ENCODE measurements around the gene CADM1. TPM values are rescaled to one million over a fixed set of nuclear protein-coding genes. Genes with fewer than 3 reads are reported as not detected.

Gene CADM1
- total and polyA plus RNA-seq, 9 of the 15 experiments (the other 6 are each of a cell fraction or from before 2014, with no cell fraction given) = 0.42 TPM; not detected in 8

DNA sequence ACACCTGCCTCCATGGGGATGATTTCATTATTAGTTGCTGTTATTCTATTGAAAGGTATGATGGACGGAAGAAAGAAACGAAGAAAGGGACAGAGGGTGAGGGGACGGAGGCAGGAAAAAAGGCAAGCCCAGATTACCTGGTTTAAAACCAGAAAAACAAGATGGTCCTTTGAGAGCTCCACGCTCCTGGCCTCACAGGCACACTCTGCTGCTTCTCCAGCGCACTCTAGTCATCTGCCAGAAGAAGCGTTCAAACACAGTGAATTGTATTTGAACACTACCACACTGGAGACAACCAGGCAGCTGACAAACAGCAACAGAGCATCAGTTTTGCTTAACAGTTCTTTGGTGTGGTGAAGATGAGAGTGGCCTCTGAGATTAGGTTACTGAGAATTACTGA is 216.9 kb downstream of the CADM1 start:
- Histone ChIP-seq H3K27ac (ENCODE audit: extremely low read depth, low read depth, low read length) (no peak overlapping the region), H3K4me2 (ENCODE audit: insufficient read depth, low read length) (no peak overlapping the region), H3K9ac (ENCODE audit: insufficient read depth in 1 of 2, low read depth in 2 of 2, low read length in 2 of 2) (no peak overlapping the region), H3K79me2 (ENCODE audit: control insufficient read depth, insufficient read depth, low read length) (no peaks in the 10 kb centered on the region), H4K20me1 (replicated peaks; ENCODE audit: control insufficient read depth, insufficient read depth, low read length) (no peaks in the 10 kb centered on the region), H3K4me1 (replicated peaks in 1 of 2; ENCODE audit: control insufficient read depth in 2 of 2, insufficient read depth in 2 of 2, low read length in 2 of 2) (no peaks in the 10 kb centered on the region), H3K27me3 (ENCODE audit: control insufficient read depth in 2 of 2, insufficient read depth in 2 of 2, low read length in 2 of 2) (no peaks in the 10 kb centered on the region), H2AFZ (ENCODE audit: low read depth, low read length) (no peak overlapping the region), H3K4me3 (no peak overlapping the region), H3K36me3 (ENCODE audit: control insufficient read depth, insufficient read depth, low read length) (no peaks in the 10 kb centered on the region), H3K9me3 (replicated peaks; ENCODE audit: control insufficient read depth, insufficient read depth, low read depth, low read length) (no peaks in the 10 kb centered on the region), H3K9me1 (ENCODE audit: control insufficient read depth, insufficient read depth, low read length) (no peaks in the 10 kb centered on the region)
- no peak for ATAC-seq
- FAIRE-seq = no peak
- no TSS peak for BruUV-seq (replicated peaks)
- ChIA-PET POLR2A (no interaction called here), CTCF (ENCODE audit: low intra/inter-chr PET ratio) (no interaction called here)
- intact Hi-C loops (cut with micrococcal nuclease) = no loop called here
- no peak for DNase-seq (ENCODE audit: extremely low read depth in 1 of 4, low spot score in 3 of 4)
- 1% methylated on average over 6 of the region's 6 CpGs for WGBS (ENCODE audit: insufficient coverage, low coverage, missing lambda C conversion rate)
- no peak for TF ChIP-seq MTF1 (CRISPR knock-in tag; IDR thresholded peaks at IDR 0.05; ENCODE audit: borderline replicate concordance)
- in situ Hi-C loops (cut with MboI) = no loop called here

DNA sequence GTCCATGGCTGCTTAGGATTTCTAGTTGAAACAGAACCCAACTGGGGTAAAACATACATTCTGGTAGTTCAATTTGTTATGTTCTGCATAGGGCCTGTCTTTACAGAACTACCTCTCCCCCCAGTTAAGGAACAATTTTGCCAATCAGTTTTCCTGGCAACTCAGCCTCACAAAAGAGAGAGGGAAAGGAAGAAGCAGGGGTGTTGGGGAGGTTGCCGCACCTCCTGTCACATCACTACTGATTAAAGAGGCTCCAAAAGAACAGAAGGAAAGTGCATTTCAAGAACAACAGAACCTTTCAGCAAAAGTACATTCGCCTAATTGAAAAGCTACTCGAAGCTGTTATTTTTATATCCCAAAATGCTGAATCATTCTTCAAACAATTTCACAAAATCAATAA is 217.6 kb downstream of the CADM1 start:
- Histone ChIP-seq H3K9me3 (replicated peaks; ENCODE audit: control insufficient read depth, insufficient read depth, low read depth, low read length) (no peaks in the 10 kb centered on the region), H3K27ac (ENCODE audit: extremely low read depth, low read depth, low read length) (no peak overlapping the region), H3K36me3 (ENCODE audit: control insufficient read depth, insufficient read depth, low read length) (no peaks in the 10 kb centered on the region), H3K9me1 (ENCODE audit: control insufficient read depth, insufficient read depth, low read length) (no peaks in the 10 kb centered on the region), H3K9ac (ENCODE audit: insufficient read depth in 1 of 2, low read depth in 2 of 2, low read length in 2 of 2) (no peak overlapping the region), H3K4me2 (ENCODE audit: insufficient read depth, low read length) (no peak overlapping the region), H2AFZ (ENCODE audit: low read depth, low read length) (no peak overlapping the region), H3K79me2 (ENCODE audit: control insufficient read depth, insufficient read depth, low read length) (no peaks in the 10 kb centered on the region), H4K20me1 (replicated peaks; ENCODE audit: control insufficient read depth, insufficient read depth, low read length) (no peaks in the 10 kb centered on the region), H3K4me1 (replicated peaks in 1 of 2; ENCODE audit: control insufficient read depth in 2 of 2, insufficient read depth in 2 of 2, low read length in 2 of 2) (no peaks in the 10 kb centered on the region), H3K27me3 (ENCODE audit: control insufficient read depth in 2 of 2, insufficient read depth in 2 of 2, low read length in 2 of 2) (no peaks in the 10 kb centered on the region), H3K4me3 (no peak overlapping the region)
- ChIA-PET POLR2A (no interaction called here), CTCF (ENCODE audit: low intra/inter-chr PET ratio) (no interaction called here)
- DNase-seq (ENCODE audit: extremely low read depth in 1 of 4, low spot score in 3 of 4) (no peak), ATAC-seq (no peak), FAIRE-seq (no peak)
- intact Hi-C loops (cut with micrococcal nuclease) (no loop called here), in situ Hi-C loops (cut with MboI) (no loop called here)
- no TSS peak for BruUV-seq (replicated peaks)
- 0% methylated on average over 3 of the region's 3 CpGs for WGBS (ENCODE audit: insufficient coverage, low coverage, missing lambda C conversion rate)
- TF ChIP-seq, protein P1, sequence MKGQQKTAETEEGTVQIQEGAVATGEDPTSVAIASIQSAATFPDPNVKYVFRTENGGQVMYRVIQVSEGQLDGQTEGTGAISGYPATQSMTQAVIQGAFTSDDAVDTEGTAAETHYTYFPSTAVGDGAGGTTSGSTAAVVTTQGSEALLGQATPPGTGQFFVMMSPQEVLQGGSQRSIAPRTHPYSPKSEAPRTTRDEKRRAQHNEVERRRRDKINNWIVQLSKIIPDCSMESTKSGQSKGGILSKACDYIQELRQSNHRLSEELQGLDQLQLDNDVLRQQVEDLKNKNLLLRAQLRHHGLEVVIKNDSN (CRISPR knock-in tag; IDR thresholded peaks at IDR 0.05) = no peak
- no peak for TF ChIP-seq NFIX (CRISPR knock-in tag; IDR thresholded peaks at IDR 0.05; ENCODE audit: low read depth)
- TF ChIP-seq, protein P2, sequence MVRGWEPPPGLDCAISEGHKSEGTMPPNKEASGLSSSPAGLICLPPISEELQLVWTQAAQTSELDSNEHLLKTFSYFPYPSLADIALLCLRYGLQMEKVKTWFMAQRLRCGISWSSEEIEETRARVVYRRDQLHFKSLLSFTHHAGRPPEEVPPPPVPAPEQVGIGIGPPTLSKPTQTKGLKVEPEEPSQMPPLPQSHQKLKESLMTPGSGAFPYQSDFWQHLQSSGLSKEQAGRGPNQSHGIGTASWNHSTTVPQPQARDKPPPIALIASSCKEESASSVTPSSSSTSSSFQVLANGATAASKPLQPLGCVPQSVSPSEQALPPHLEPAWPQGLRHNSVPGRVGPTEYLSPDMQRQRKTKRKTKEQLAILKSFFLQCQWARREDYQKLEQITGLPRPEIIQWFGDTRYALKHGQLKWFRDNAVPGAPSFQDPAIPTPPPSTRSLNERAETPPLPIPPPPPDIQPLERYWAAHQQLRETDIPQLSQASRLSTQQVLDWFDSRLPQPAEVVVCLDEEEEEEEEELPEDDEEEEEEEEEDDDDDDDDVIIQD (CRISPR knock-in tag; IDR thresholded peaks at IDR 0.05) = no peak
- no peak for TF ChIP-seq XRCC4 (IDR thresholded peaks at IDR 0.05; ENCODE audit: extremely low read depth, insufficient read depth, insufficient read length)
- no peak for TF ChIP-seq MECOM (CRISPR knock-in tag; IDR thresholded peaks at IDR 0.05)
- TF ChIP-seq POLR2G (IDR thresholded peaks at IDR 0.05; ENCODE audit: low read depth, low read length) = no peak
- TF ChIP-seq EWSR1 (IDR thresholded peaks at IDR 0.05; ENCODE audit: borderline replicate concordance, low read depth, partially characterized antibody) = no peak
- no peak for TF ChIP-seq ZNF143 (CRISPR knock-in tag; IDR thresholded peaks at IDR 0.05)
- no peak for TF ChIP-seq PRPF4 (IDR thresholded peaks at IDR 0.05; ENCODE audit: insufficient read depth, low read depth, low read length, poor library complexity, severe bottlenecking)
- no peak for TF ChIP-seq GABPA (tag; conservative IDR thresholded peaks at IDR 0.05; ENCODE audit: low read depth)
- no peak for TF ChIP-seq HDGF (IDR thresholded peaks at IDR 0.05)
- TF ChIP-seq YBX1 (IDR thresholded peaks at IDR 0.05) = no peak

Data from K562 (cell line).